GM06990 (cell line): ENCODE results near the gene TLX2.
A peak's percentile ranks its signal among the peaks of the same experiment; 100 is the strongest.

Source experiments
- DNase-seq: peaks from one replicate; pipeline ENCODE4 v3.0.0-alpha.2; 2011; ENCODE audit not compliant: insufficient read length; ENCODE audit errors: extremely low read depth
- H3K27me3 ChIP-seq: replicated peaks from 2 replicates; pipeline ENCODE4 v1.6.0; 2011; ENCODE audit warnings: low read length; ENCODE audit not compliant: control insufficient read depth, insufficient read depth
- H3K36me3 ChIP-seq: 2 replicates; pipeline ENCODE4 v1.5.1; 2011; ENCODE audit warnings: low read length; ENCODE audit not compliant: control insufficient read depth, insufficient read depth
- H3K4me3 ChIP-seq: replicated peaks from 2 replicates; pipeline ENCODE4 v1.5.1; 2011; ENCODE audit warnings: low read depth, mild to moderate bottlenecking, control low read depth, low read length
- TF ChIP-seq, protein P1 (sequence below): IDR thresholded peaks from 2 replicates; pipeline ENCODE4 v1.5.1; 2011; ENCODE audit warnings: low read length, control low read depth, mild to moderate bottlenecking, inconsistent platforms; ENCODE audit not compliant: insufficient read depth, poor library complexity, severe bottlenecking

Gene TLX2

DNA sequence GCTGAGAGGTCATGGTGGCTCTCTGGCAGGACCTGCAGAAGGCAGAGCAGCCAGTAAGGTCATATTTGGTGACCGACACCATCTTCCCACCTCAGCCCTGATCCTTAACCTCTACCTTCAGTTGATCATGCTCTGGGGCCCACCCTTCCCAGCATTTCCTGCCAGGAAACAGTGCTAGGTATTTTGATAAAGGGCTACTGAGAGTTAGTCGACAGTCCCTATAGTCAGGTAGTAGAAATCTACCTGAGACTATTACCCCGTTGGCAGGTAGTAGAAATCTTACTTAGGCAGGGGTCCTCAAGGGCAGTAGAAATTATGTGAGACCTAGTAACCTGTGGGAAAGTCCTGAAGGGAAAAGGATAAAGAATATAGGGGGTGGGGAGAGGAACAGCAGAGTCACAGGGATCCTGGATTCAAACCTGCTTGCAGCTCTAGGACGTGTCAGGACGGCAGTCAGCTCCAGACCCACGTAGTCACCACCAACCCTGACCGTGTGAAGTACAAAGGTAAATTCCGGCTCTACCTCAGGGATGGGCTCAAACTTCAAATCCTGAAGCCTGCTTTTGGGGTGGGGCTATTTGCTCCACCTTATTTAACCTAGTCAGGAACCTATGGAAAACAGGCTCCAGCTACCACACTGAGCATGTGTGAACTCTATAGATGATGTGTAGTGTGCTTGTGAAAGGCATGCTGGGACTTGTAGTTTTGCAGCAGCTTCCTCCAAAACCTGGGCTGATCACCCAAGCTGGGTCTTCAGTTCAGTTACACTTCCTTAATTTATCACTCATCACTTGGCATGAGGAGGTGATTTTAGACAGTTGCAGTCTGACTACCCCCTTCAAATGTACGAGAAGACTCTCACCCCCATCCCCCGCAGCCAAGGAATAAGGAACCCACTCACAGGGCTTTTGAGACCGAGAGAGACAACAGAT, 11.7 kb downstream of the TLX2 start, which contains the start of gene DQX1:
TSS of gene DQX1 (minus strand) at position 515 of the 932 bp plus-strand sequence. CDS start at position 13, 502 bp downstream.
- no peak for DNase-seq
- Histone ChIP-seq H3K27me3 (no peaks in the 10 kb centered on the region), H3K4me3 (no peak within 1 kb of the TSS), H3K36me3 (peaks cover 18% of the 10 kb centered on the region)
- TF ChIP-seq, protein P1, sequence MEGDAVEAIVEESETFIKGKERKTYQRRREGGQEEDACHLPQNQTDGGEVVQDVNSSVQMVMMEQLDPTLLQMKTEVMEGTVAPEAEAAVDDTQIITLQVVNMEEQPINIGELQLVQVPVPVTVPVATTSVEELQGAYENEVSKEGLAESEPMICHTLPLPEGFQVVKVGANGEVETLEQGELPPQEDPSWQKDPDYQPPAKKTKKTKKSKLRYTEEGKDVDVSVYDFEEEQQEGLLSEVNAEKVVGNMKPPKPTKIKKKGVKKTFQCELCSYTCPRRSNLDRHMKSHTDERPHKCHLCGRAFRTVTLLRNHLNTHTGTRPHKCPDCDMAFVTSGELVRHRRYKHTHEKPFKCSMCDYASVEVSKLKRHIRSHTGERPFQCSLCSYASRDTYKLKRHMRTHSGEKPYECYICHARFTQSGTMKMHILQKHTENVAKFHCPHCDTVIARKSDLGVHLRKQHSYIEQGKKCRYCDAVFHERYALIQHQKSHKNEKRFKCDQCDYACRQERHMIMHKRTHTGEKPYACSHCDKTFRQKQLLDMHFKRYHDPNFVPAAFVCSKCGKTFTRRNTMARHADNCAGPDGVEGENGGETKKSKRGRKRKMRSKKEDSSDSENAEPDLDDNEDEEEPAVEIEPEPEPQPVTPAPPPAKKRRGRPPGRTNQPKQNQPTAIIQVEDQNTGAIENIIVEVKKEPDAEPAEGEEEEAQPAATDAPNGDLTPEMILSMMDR = no peak

DNA sequence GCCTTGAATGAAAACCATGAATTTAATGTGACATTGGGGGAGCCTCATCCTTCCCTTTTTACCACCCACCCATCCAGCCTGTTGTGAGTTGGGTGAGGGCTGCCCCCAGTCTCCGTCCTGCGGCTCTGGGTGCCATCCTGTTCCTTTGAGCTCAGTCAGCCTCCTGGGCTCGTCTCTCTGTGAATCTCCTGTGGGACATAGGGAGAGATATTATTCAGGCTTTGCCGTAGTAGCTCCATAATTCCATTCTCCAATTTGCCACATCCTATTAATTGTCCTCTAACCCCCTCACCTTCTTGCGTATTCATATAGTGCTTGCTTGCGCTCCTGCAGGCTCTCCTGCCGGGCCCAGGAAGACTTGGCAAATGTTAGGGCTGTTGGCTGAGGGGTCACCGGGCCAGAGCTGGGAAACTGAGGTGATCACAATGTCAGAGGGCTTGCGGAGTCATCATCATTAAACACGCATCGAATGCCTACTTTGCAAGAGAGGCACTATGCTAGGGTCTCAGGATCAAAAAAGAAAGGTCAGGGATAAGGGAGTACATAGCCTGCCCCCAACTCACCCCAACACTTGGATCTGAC, 12.5 kb downstream of the TLX2 start:
- Histone ChIP-seq H3K27me3 (no peaks in the 10 kb centered on the region), H3K36me3 (peaks cover 18% of the 10 kb centered on the region), H3K4me3 (no peak overlapping the region)
- no peak for DNase-seq
- TF ChIP-seq, protein P1 = no peak

DNA sequence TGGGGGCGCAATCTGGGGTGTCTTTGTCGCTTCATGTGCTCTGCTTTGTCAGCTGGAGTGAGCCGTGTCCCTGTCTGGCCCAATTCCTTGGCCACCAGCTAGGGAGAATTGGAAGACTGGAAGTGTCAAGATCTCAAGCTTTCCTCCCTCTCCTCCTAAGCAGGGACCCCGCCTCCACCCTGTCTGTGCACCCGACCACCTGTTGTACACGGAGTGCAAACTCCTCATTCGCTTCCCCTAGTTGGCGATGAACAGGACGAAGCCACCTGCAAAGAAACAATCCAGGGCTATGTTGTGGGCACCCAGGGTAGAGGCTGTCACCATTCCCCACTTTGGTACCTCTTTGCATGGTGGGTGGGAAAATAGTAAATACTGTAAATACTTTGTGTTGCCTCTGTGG, 13.5 kb downstream of the TLX2 start:
- TF ChIP-seq, protein P1 = no peak
- peaks cover 21% of the 10 kb centered on the region for H3K36me3 ChIP-seq
- H3K27me3 ChIP-seq = no peaks in the 10 kb centered on the region
- DNase-seq = no peak
- no peak overlapping the region; the same call in 1 of the 2 replicates for H3K4me3 ChIP-seq

DNA sequence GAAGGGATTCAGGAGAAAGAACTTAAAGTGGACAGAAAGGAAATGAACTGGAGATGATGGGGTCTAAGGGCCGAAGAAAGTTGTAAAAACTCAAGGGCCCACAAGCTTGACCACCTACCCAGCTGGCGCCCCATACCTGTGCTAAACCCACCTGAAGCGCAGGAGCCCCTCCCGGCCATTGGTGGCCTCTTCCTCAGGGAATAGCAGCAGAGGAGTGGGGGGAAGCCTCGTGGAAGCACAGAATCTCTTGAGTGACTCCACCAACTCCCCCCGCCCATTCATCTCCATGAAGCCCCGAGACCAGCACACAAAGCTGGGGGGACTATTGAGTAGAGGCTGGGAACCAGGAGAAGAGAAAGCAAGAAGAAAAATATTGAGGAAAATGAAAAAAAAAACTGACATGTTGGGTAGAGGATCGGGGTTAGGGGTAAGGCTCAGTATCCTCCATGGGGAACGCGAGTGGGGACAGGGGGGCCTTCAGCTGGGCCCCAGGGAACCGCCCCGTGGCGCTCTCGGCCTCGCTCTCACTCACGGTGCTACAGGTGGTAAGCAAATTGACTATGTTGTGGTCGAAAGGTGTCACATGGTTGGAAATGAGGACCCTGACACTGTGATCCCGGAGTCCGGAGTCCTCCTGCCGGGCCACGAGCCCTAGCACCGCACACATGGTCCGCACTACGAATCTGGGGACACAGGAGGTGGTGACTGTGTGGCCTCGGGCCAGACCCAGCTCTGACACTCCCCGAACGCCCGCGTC, 14.5 kb downstream of the TLX2 start:
- Histone ChIP-seq H3K36me3 (peaks cover 25% of the 10 kb centered on the region), H3K4me3 (peak overlapping the region; percentile 97), H3K27me3 (no peaks in the 10 kb centered on the region)
- TF ChIP-seq, protein P1 = no peak
- no peak for DNase-seq

DNA sequence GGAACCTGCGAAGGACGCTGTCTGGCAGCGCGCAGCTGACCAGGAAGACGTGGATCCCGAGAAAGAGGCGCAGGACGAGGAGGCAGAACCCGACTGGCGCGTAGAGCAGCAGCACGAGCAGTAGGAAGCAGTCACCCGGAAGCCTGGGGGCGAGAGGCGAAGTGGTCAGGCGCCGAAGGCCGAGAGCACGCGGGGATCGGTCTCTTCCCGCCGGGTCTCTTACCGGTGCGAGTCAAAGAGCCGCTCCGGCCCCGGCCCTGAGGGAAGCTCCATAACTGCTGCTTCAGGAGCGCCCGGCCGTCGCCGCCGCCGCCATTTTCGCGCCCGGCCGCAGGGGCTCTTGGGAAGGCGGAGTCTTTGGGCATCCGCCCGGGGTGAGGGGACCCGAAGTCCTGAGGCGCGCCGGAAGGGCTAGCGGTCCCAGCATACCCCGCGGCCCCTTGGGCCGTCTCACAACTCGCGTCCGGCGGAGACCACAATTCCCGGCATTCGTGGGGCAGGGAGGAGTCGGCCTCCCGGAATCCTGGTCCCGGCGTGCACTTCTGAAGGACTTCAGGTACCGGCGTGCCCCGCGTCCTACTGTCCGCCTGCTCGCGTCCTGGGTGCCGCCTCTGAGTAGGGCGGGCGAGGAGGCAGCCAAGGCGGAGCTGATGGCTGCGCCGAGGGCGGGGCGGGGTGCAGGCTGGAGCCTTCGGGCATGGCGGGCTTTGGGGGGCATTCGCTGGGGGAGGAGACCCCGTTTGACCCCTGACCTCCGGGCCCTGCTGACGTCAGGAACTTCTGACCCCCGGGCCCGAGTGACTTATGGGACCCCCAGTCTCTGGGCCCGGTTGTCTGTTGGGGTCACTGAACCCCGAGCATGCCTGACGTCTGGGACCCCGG, 15.3 kb downstream of the TLX2 start, which contains the start of the genes AUP1 and HTRA2:
TSS of gene AUP1 (minus strand) at position 350 of the 882 bp plus-strand sequence. CDS start at position 273, 77 bp downstream.
TSS of gene HTRA2 (plus strand) at position 577 of the 882 bp plus-strand sequence. CDS start at position 651, 74 bp downstream.
- TF ChIP-seq, protein P1 = no peak
- peak within 1 kb of the TSS; percentile 97 for H3K4me3 ChIP-seq
- DNase-seq = peak; percentile 99

More for the DNA sequence above, 15.3 kb downstream of the TLX2 start, which contains the start of the genes AUP1 and HTRA2:
- Histone ChIP-seq H3K27me3 (no peaks in the 10 kb centered on the region), H3K36me3 (peaks cover 32% of the 10 kb centered on the region)
